ENCODE data around the gene PWP2. TPM values are rescaled to one million over a fixed set of nuclear protein-coding genes. Genes with fewer than 3 reads are reported as not detected.

PWP2 gene
- total and polyA plus RNA-seq, 10 of the 15 experiments (the other 5 are each of a cell fraction or from before 2014, with no cell fraction given): 0.03 to 9.4 (median 2.0) TPM

- TF ChIP-seq ZBTB40 (IDR thresholded peaks at IDR 0.05; ENCODE audit: borderline replicate concordance) (no peak), MXI1 (IDR thresholded peaks at IDR 0.05; ENCODE audit: low read depth, low read length) (no peak), SPI1 (IDR thresholded peaks at IDR 0.05; ENCODE audit: borderline replicate concordance, insufficient read depth, low read depth, low read length) (no peak), STAT3 (IDR thresholded peaks at IDR 0.05; ENCODE audit: low read depth, low read length) (no peak), PML (IDR thresholded peaks at IDR 0.05; ENCODE audit: low read length) (no peak), NFIC (IDR thresholded peaks at IDR 0.05; ENCODE audit: low read depth, low read length) (no peak), MTA3 (IDR thresholded peaks at IDR 0.05; ENCODE audit: borderline replicate concordance, low read length) (no peak), ZNF384 (IDR thresholded peaks at IDR 0.05; ENCODE audit: borderline replicate concordance, low read depth, low read length) (no peak), NFYB (IDR thresholded peaks at IDR 0.05; ENCODE audit: insufficient read depth, low read depth, low read length) (no peak), LARP7 (IDR thresholded peaks at IDR 0.05) (no peak), SREBF2 (IDR thresholded peaks at IDR 0.05; ENCODE audit: low read length) (no peak), SMAD5 (IDR thresholded peaks at IDR 0.05; ENCODE audit: low read depth) (no peak), CEBPB (IDR thresholded peaks at IDR 0.05; ENCODE audit: borderline replicate concordance in 1 of 2, low read depth in 2 of 2, low read length in 2 of 2) (no peak)
Observed at GRCh38 chr21:44074315-44074958, 32.8 kb upstream of the PWP2 start (continued).
